GM23248 (cell line): ENCODE results near the gene ANKRD11. TPM values are rescaled to one million over a fixed set of nuclear protein-coding genes. Genes with fewer than 3 reads are reported as not detected.
A peak's percentile ranks its signal among the peaks of the same experiment; 100 is the strongest.

Experiments
- DNase-seq: peaks from one replicate; pipeline ENCODE4 v3.0.0-alpha.2; 2015
- H2AFZ ChIP-seq: fragments of 200-600 bp; sonication (generic); 2 replicates; pipeline ENCODE4 v1.6.1; 2016; ENCODE audit warnings: antibody characterized with exemption
- H3F3A ChIP-seq: fragments of 200-600 bp; sonication (generic); 2 replicates; pipeline ENCODE4 v1.6.1; 2016; ENCODE audit warnings: mild to moderate bottlenecking, antibody characterized with exemption, mixed run types; ENCODE audit not compliant: insufficient read depth
- H3K27ac ChIP-seq: fragments of 200-600 bp; sonication (generic); 2 replicates; pipeline ENCODE4 v1.5.1; 2016; ENCODE audit warnings: mild to moderate bottlenecking
- H3K27me3 ChIP-seq: fragments of 200-600 bp; sonication (generic); replicated peaks from 2 replicates; pipeline ENCODE4 v1.6.1; 2016; ENCODE audit warnings: mild to moderate bottlenecking; ENCODE audit not compliant: insufficient read depth
- H3K36me3 ChIP-seq: fragments of 200-600 bp; sonication (generic); 2 replicates; pipeline ENCODE4 v1.6.1; 2016; ENCODE audit warnings: low read depth, mild to moderate bottlenecking
- H3K4me1 ChIP-seq: fragments of 200-600 bp; sonication (generic); 2 replicates; pipeline ENCODE4 v1.6.1; 2016; ENCODE audit warnings: mild to moderate bottlenecking; ENCODE audit not compliant: insufficient read depth
- H3K4me2 ChIP-seq: fragments of 200-600 bp; sonication (generic); one replicate; pipeline ENCODE4 v1.6.1; 2016; ENCODE audit warnings: mild to moderate bottlenecking; ENCODE audit not compliant: unreplicated experiment
- H3K4me3 ChIP-seq: fragments of 200-600 bp; sonication (generic); 2 replicates; pipeline ENCODE4 v1.5.1; 2016; ENCODE audit warnings: mild to moderate bottlenecking
- H3K79me2 ChIP-seq: fragments of 200-600 bp; sonication (generic); 2 replicates; pipeline ENCODE4 v1.6.1; 2016; ENCODE audit warnings: mild to moderate bottlenecking; ENCODE audit not compliant: insufficient read depth
- H3K9ac ChIP-seq: fragments of 200-600 bp; sonication (generic); 2 replicates; pipeline ENCODE4 v1.6.1; 2016; ENCODE audit warnings: mild to moderate bottlenecking
- H3K9me2 ChIP-seq: fragments of 200-600 bp; sonication (generic); 2 replicates; pipeline ENCODE4 v1.6.1; 2016; ENCODE audit warnings: mixed run types, mild to moderate bottlenecking, moderate library complexity; ENCODE audit not compliant: insufficient read depth
- H3K9me3 ChIP-seq: fragments of 200-600 bp; sonication (generic); one replicate; pipeline ENCODE4 v1.6.1; 2017; ENCODE audit warnings: low read depth
- H4K20me1 ChIP-seq: fragments of 200-600 bp; sonication (generic); 2 replicates; pipeline ENCODE4 v1.6.0; 2016; ENCODE audit not compliant: insufficient read depth
- EZH2 ChIP-seq: fragments of 200-600 bp; sonication (generic); IDR thresholded peaks from 2 replicates; pipeline ENCODE4 v1.6.1; 2018; ENCODE audit warnings: antibody characterized with exemption, mild to moderate bottlenecking; ENCODE audit not compliant: insufficient read depth, poor library complexity, severe bottlenecking
- EZH2phosphoT487 ChIP-seq: fragments of 200-600 bp; sonication (generic); IDR thresholded peaks from 2 replicates; pipeline ENCODE4 v1.6.1; 2018; ENCODE audit warnings: antibody characterized with exemption, moderate library complexity, mild to moderate bottlenecking, low read depth; ENCODE audit not compliant: insufficient read depth
- WGBS, 2 experiments: methylation state at CpG; one replicate each; pipeline ENCODE4 v1.1.6; 2015 to 2017; ENCODE audit warnings: low lambda C conversion rate in 2 of 2, low coverage in 1 of 2; ENCODE audit errors: missing lambda C conversion rate in 2 of 2; 5-methylcytosine and 5-hydroxymethylcytosine counted together
- in situ Hi-C: fragments of 300-500 bp; cut with MboI; formaldehyde crosslinking; loops from 2 replicates; pipeline ENCODE4 v1.15.0; 2020
- polyA plus RNA-seq: library from polyadenylated mRNA; unstranded; fragments of >200 nt; fragmentation: Nextera tagmentation; extraction: Ambion mirVana; gene quantifications from 2 replicates; pipeline ENCODE4 v1.2.1, GENCODE V29; 2016
- total RNA-seq: library from RNA; depleted of rRNA; stranded (reverse); fragments of >200 nt; shearing (Covaris generic); gene quantifications from 2 replicates; pipeline ENCODE4 v1.2.3, GENCODE V29; 2014

ANKRD11 gene
- total and polyA plus RNA-seq, 2 experiments from 2014 or later: 39.3 to 84.7 TPM

GRCh38 chr16:89442588-89442987, 47.8 kb downstream of the ANKRD11 start:
- H3K79me2 ChIP-seq: peaks cover 100% of the 10 kb centered on the region
- peak overlapping the region; percentile 73 for H3K4me2 ChIP-seq
- TF ChIP-seq EZH2phosphoT487: no peak
- no peak for TF ChIP-seq EZH2
- no peak for DNase-seq
- no peaks in the 10 kb centered on the region for H3K9me2 ChIP-seq
- in situ Hi-C loops: no loop called here
- H3K27me3 ChIP-seq: no peaks in the 10 kb centered on the region
- H2AFZ ChIP-seq: no peak overlapping the region
- H3K9ac ChIP-seq: peak overlapping the region; percentile 78
- peaks cover 39% of the 10 kb centered on the region for H3K4me1 ChIP-seq
- peak overlapping the region; percentile 48 for H3K4me3 ChIP-seq
- H3K27ac ChIP-seq: peak overlapping the region; percentile 94
- H3F3A ChIP-seq: peaks cover 55% of the 10 kb centered on the region
- H3K36me3 ChIP-seq: no peaks in the 10 kb centered on the region
- WGBS, 2 experiments: 27% methylated on average over 10 of the region's 10 CpGs
- H3K9me3 ChIP-seq: no peaks in the 10 kb centered on the region
- H4K20me1 ChIP-seq: peaks cover 68% of the 10 kb centered on the region; the same call in 1 of the 2 replicates

GRCh38 chr16:89439659-89440058, 50.7 kb downstream of the ANKRD11 start:
- in situ Hi-C loops: no loop called here
- H4K20me1 ChIP-seq: peaks cover 59% of the 10 kb centered on the region

GRCh38 chr16:89437991-89438390, 52.4 kb downstream of the ANKRD11 start:
- Histone ChIP-seq H3K4me2 (no peak overlapping the region), H4K20me1 (peaks cover 53% of the 10 kb centered on the region), H3K9ac (no peak overlapping the region), H3K4me1 (peaks cover 18% of the 10 kb centered on the region), H3K9me3 (no peaks in the 10 kb centered on the region), H2AFZ (no peak overlapping the region), H3K79me2 (peaks cover 100% of the 10 kb centered on the region), H3K36me3 (no peaks in the 10 kb centered on the region), H3K9me2 (no peaks in the 10 kb centered on the region), H3K27ac (no peak overlapping the region), H3F3A (peaks cover 57% of the 10 kb centered on the region), H3K4me3 (no peak overlapping the region), H3K27me3 (no peaks in the 10 kb centered on the region)
- no peak for DNase-seq
- in situ Hi-C loops: no loop called here
- 98 to 99% methylated on average over 8 of the region's 8 CpGs for WGBS, 2 experiments
- no peak for TF ChIP-seq EZH2
- TF ChIP-seq EZH2phosphoT487: no peak

More at GRCh38 chr16:89439659-89440058, 50.7 kb downstream of the ANKRD11 start:
- Histone ChIP-seq H3K9ac (no peak overlapping the region), H3K36me3 (no peaks in the 10 kb centered on the region), H3K9me3 (no peaks in the 10 kb centered on the region), H3K4me1 (peaks cover 28% of the 10 kb centered on the region), H3K4me3 (no peak overlapping the region), H3K9me2 (no peaks in the 10 kb centered on the region), H3K27me3 (no peaks in the 10 kb centered on the region), H3K27ac (no peak overlapping the region), H3K79me2 (peaks cover 100% of the 10 kb centered on the region), H2AFZ (no peak overlapping the region), H3K4me2 (no peak overlapping the region), H3F3A (peaks cover 64% of the 10 kb centered on the region)
- no peak for TF ChIP-seq EZH2phosphoT487
- TF ChIP-seq EZH2: no peak
- DNase-seq: no peak
- WGBS, 2 experiments: 93 to 96% methylated on average over 5 of the region's 5 CpGs

- TF ChIP-seq EZH2: no peak
- no peak for TF ChIP-seq EZH2phosphoT487
- H4K20me1 ChIP-seq: peaks cover 53% of the 10 kb centered on the region
Measured at GRCh38 chr16:89437251-89437987, 52.9 kb downstream of the ANKRD11 start.

More at GRCh38 chr16:89437251-89437987, 52.9 kb downstream of the ANKRD11 start:
- no peaks in the 10 kb centered on the region for H3K36me3 ChIP-seq
- no peak overlapping the region for H3K4me2 ChIP-seq
- peaks cover 13% of the 10 kb centered on the region for H3K4me1 ChIP-seq
- H3K79me2 ChIP-seq: peaks cover 100% of the 10 kb centered on the region
- H2AFZ ChIP-seq: no peak overlapping the region
- H3K9me3 ChIP-seq: no peaks in the 10 kb centered on the region
- no peak overlapping the region for H3K9ac ChIP-seq
- in situ Hi-C loops: no loop called here
- H3K27me3 ChIP-seq: no peaks in the 10 kb centered on the region
- H3K27ac ChIP-seq: no peak overlapping the region
- DNase-seq: no peak
- no peaks in the 10 kb centered on the region for H3K9me2 ChIP-seq
- 97 to 98% methylated on average over 8 of the region's 8 CpGs for WGBS, 2 experiments
- H3F3A ChIP-seq: peaks cover 52% of the 10 kb centered on the region
- H3K4me3 ChIP-seq: no peak overlapping the region
